Neuronal stem cell (in vitro differentiated cells): Measurements from ENCODE around the gene KIAA0408.

Experiments
- DNase-seq: peaks from one replicate; pipeline ENCODE4 v3.0.0-alpha.2; 2013; ENCODE audit warnings: low spot score
- H2AFZ ChIP-seq: one replicate; pipeline ENCODE4 v1.6.1; 2013; ENCODE audit warnings: mild to moderate bottlenecking, low read length, inconsistent platforms
- H2AK5ac ChIP-seq: 2 replicates; pipeline ENCODE4 v1.6.1; 2013; ENCODE audit warnings: low read depth, mild to moderate bottlenecking, inconsistent platforms, low read length, moderate library complexity, mixed read lengths
- H2BK120ac ChIP-seq: 2 replicates; pipeline ENCODE4 v1.6.1; 2013; ENCODE audit warnings: low read depth, mild to moderate bottlenecking, inconsistent platforms, low read length, moderate library complexity, mixed read lengths
- H2BK12ac ChIP-seq: one replicate; pipeline ENCODE4 v1.6.1; 2013; ENCODE audit warnings: low read length, inconsistent platforms
- H2BK15ac ChIP-seq: 2 replicates; pipeline ENCODE4 v1.6.1; 2013; ENCODE audit warnings: mild to moderate bottlenecking, low read length, inconsistent platforms, mixed read lengths
- H2BK5ac ChIP-seq: one replicate; pipeline ENCODE4 v1.6.1; 2013; ENCODE audit warnings: inconsistent platforms, mild to moderate bottlenecking, low read length, moderate library complexity
- H3K14ac ChIP-seq: one replicate; pipeline ENCODE4 v1.6.1; 2013; ENCODE audit warnings: low read length, inconsistent platforms
- H3K18ac ChIP-seq: 2 replicates; pipeline ENCODE4 v1.6.1; 2013; ENCODE audit warnings: low read length, inconsistent platforms
- H3K23ac ChIP-seq: 2 replicates; pipeline ENCODE4 v1.6.1; 2013; ENCODE audit warnings: low read depth, mild to moderate bottlenecking, mixed read lengths, low read length, inconsistent platforms; ENCODE audit not compliant: poor library complexity
- H3K27ac ChIP-seq: replicated peaks from 3 replicates; pipeline ENCODE4 v1.5.1; 2013; ENCODE audit warnings: low read length, inconsistent platforms
- H3K27me3 ChIP-seq, 3 experiments: 2 replicates each; pipeline ENCODE4 v1.6.1; 2013; ENCODE audit warnings: low read length in 3 of 3, mild to moderate bottlenecking in 2 of 3, inconsistent platforms in 1 of 3, low read depth in 1 of 3, mixed read lengths in 1 of 3, moderate library complexity in 1 of 3; ENCODE audit not compliant: control insufficient read depth in 3 of 3, insufficient read depth in 3 of 3
- H3K36me3 ChIP-seq, 2 donors: replicated peaks in 1 of 2; 2 replicates each; pipeline ENCODE4 v1.6.1; 2013; ENCODE audit warnings: low read length in 2 of 2; ENCODE audit not compliant: control insufficient read depth in 2 of 2, insufficient read depth in 2 of 2
- H3K4ac ChIP-seq: 2 replicates; pipeline ENCODE4 v1.6.1; 2013; ENCODE audit warnings: inconsistent platforms, mild to moderate bottlenecking, low read length, moderate library complexity
- H3K4me1 ChIP-seq, 2 donors: 1 replicate in 1 of 2; 2 replicates in 1 of 2; pipeline ENCODE4 v1.6.1; 2013; ENCODE audit warnings: low read length in 2 of 2, low read depth in 1 of 2; ENCODE audit not compliant: control insufficient read depth in 2 of 2, insufficient read depth in 1 of 2
- H3K4me2 ChIP-seq: one replicate; pipeline ENCODE4 v1.6.1; 2013; ENCODE audit warnings: mild to moderate bottlenecking, low read length, inconsistent platforms; ENCODE audit not compliant: insufficient read depth, poor library complexity, severe bottlenecking
- H3K4me3 ChIP-seq, 2 donors: 2 replicates each; pipeline ENCODE4 v1.5.1; 2013; ENCODE audit warnings: low read length in 2 of 2, mild to moderate bottlenecking in 2 of 2, inconsistent platforms in 1 of 2, moderate library complexity in 1 of 2
- H3K79me1 ChIP-seq: one replicate; pipeline ENCODE4 v1.6.1; 2013; ENCODE audit warnings: low read depth, mild to moderate bottlenecking, inconsistent platforms, low read length, moderate library complexity
- H3K9ac ChIP-seq: one replicate; pipeline ENCODE4 v1.6.1; 2013; ENCODE audit warnings: mild to moderate bottlenecking, low read depth, low read length, inconsistent platforms; ENCODE audit not compliant: poor library complexity
- H3K9me3 ChIP-seq, 2 donors: replicated peaks in 1 of 2; 2 replicates each; pipeline versions ENCODE3 to v1.6.1; 2013; ENCODE audit warnings: low read length in 2 of 2, mild to moderate bottlenecking in 2 of 2, inconsistent platforms in 1 of 2, low read depth in 1 of 2, mixed read lengths in 1 of 2, moderate library complexity in 1 of 2; ENCODE audit not compliant: control insufficient read depth in 2 of 2, insufficient read depth in 1 of 2
- H4K8ac ChIP-seq: one replicate; pipeline ENCODE4 v1.6.1; 2013; ENCODE audit warnings: low read depth, mild to moderate bottlenecking, inconsistent platforms, low read length, moderate library complexity
- H4K91ac ChIP-seq: one replicate; pipeline ENCODE4 v1.6.1; 2013; ENCODE audit warnings: low read length, low read depth, mild to moderate bottlenecking, inconsistent platforms; ENCODE audit not compliant: poor library complexity
- WGBS, 2 donors: extraction: QIAGEN DNeasy Blood & Tissue Kit; methylation state at CpG; one replicate each; pipeline ENCODE4 v1.1.7; 2013; ENCODE audit warnings: missing lambda C conversion rate in 2 of 2, mixed read lengths in 1 of 2; ENCODE audit not compliant: insufficient read length in 2 of 2, insufficient replicate concordance in 1 of 2; ENCODE audit errors: extremely low coverage in 2 of 2; 5-methylcytosine and 5-hydroxymethylcytosine counted together

KIAA0408 gene

DNA sequence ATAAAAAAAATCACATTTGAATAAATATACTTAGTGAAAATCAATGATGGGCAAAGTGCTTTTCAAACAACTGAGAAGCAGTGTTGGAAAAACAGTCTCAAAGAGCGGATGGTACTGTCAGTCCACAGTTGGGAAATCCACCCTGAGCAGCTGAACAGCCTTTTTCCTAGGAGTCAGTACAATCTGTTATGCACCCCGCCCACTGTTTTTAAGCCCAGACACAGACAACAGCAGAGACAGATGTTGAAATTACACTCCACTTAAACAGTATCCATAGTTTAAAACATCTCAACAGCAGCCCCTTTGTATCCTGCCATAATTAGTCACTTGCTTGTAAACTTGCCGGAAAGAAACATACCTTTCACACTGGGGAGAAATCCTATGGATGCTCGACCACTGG is 372 bp downstream of the KIAA0408 start:
- H3K27ac ChIP-seq = no peak overlapping the region
- H3K9ac ChIP-seq = no peak overlapping the region
- H3K9me3 ChIP-seq = no peaks in the 10 kb centered on the region
- no peak overlapping the region for H3K23ac ChIP-seq
- H2BK12ac ChIP-seq = no peak overlapping the region
- no peak overlapping the region for H3K4ac ChIP-seq
- no peak overlapping the region for H2BK120ac ChIP-seq
- no peak for DNase-seq
- no peaks in the 10 kb centered on the region for H3K79me1 ChIP-seq
- no CpG with 5 or more reads among the region's 4 CpGs for WGBS, 2 donors
- H2AK5ac ChIP-seq = no peak overlapping the region
- no peak overlapping the region for H3K4me3 ChIP-seq
- H3K4me1 ChIP-seq = peaks cover 3 to 5% of the 10 kb centered on the region in 2 donors
- H3K18ac ChIP-seq = no peak overlapping the region
- no peak overlapping the region for H4K91ac ChIP-seq
- no peak overlapping the region for H2AFZ ChIP-seq
- no peak overlapping the region for H4K8ac ChIP-seq
- H3K14ac ChIP-seq = no peak overlapping the region
- H3K27me3 ChIP-seq = no peaks in the 10 kb centered on the region
- peaks cover 0 to 92% of the 10 kb centered on the region in 2 donors for H3K36me3 ChIP-seq
- no peak overlapping the region for H3K4me2 ChIP-seq
- no peak overlapping the region for H2BK5ac ChIP-seq
- H2BK15ac ChIP-seq = no peak overlapping the region

DNA sequence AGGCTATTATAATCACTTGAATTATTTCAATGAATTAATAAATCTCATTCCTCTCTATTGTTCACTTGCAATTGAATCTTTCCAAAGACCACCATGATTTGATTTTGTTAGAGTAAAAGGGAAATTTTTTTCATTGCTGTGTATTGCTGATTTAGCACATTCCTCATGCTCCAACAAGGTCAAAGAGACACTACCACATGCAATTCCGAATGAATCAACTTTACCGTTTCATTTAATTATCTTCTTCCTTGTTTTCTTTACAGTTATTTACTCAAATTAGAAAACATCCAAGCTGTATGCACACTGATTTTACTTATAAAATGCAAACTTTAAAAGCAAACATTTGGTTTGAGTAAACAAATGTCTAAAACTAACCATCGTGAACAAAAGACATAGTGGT is 967 bp downstream of the KIAA0408 start:
- Histone ChIP-seq H2BK5ac (no peak overlapping the region), H2AFZ (no peak overlapping the region), H3K23ac (no peak overlapping the region), H2BK120ac (no peak overlapping the region), H2BK15ac (no peak overlapping the region), H3K4me2 (no peak overlapping the region), H4K8ac (no peak overlapping the region), H3K27ac (no peak overlapping the region), H2BK12ac (no peak overlapping the region), H3K18ac (no peak overlapping the region), H3K36me3 (peaks cover 0 to 92% of the 10 kb centered on the region in 2 donors), H3K9ac (no peak overlapping the region), H3K79me1 (no peaks in the 10 kb centered on the region), H3K4me1 (peaks cover 3 to 5% of the 10 kb centered on the region in 2 donors), H3K4me3 (no peak overlapping the region), H2AK5ac (no peak overlapping the region), H3K9me3 (no peaks in the 10 kb centered on the region), H4K91ac (no peak overlapping the region), H3K4ac (no peak overlapping the region), H3K14ac (no peak overlapping the region), H3K27me3 (no peaks in the 10 kb centered on the region)
- 100% methylated on average over 1 of the region's 3 CpGs; no CpG with 5 or more reads in 1 of the 2 donors for WGBS, 2 donors
- DNase-seq = no peak

DNA sequence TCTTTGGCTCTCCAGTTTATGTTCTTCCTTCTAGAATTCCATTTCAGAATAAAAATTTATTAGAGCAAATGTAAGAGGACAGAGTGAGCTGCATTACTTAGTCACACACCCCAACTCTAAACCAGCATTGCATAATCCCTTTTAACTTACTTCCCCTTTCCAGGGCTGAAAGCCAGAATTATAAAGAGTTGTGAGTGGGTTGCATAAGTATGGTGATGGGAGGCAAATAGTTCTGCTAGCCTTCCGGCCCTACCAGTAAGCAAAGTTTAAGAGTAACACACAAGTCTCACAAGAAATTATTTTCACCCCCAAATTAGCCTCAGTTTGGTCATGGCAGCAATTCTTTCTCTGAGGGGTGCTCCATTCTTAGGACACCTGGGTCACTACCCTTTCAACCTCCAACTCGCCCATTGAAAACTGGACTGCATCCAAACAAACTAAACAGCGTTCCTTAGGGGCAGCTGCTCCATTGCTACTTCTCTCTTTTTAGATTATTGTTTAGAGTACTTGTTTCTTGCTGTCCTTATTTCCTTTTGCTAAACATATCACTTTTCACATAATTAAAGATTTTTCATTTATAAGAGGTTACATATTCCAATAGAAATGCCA is 1.6 kb downstream of the KIAA0408 start:
- WGBS, 2 donors = no CpG with 5 or more reads among the region's 3 CpGs
- H3K4ac ChIP-seq = no peak overlapping the region

DNA sequence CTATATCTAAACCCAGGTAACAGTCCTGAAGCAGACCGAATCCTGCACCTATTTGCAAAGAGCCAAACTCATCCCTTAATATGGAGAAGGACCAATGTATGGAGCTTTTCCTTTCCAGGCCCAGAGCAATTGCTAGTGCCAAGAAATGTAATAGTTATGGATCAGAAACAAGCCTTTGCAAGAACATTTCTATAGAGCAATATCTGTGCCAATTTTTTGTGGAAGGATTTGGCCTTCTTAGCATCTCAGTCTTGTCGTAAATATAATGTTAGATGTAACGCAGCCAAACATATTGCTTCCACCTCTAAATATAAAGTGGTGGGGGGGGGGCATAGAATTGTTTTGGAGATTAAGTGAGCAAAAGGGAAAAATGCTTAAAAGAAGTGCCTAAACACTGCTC is 2.7 kb downstream of the KIAA0408 start:
- Histone ChIP-seq H3K4me2 (no peak overlapping the region), H3K9ac (no peak overlapping the region), H3K4ac (no peak overlapping the region), H4K91ac (no peak overlapping the region), H2BK5ac (no peak overlapping the region), H3K14ac (no peak overlapping the region), H3K4me1 (peaks cover 3 to 5% of the 10 kb centered on the region in 2 donors), H3K18ac (no peak overlapping the region), H2AK5ac (no peak overlapping the region), H2BK12ac (no peak overlapping the region), H2AFZ (no peak overlapping the region), H4K8ac (no peak overlapping the region), H3K27me3 (no peaks in the 10 kb centered on the region), H3K4me3 (no peak overlapping the region), H3K79me1 (no peaks in the 10 kb centered on the region), H2BK120ac (no peak overlapping the region), H3K23ac (no peak overlapping the region), H3K27ac (no peak overlapping the region), H2BK15ac (no peak overlapping the region), H3K9me3 (no peaks in the 10 kb centered on the region), H3K36me3 (peaks cover 0 to 97% of the 10 kb centered on the region in 2 donors)
- no CpG with 5 or more reads among the region's 3 CpGs for WGBS, 2 donors
- DNase-seq = no peak

More for the DNA sequence above, 1.6 kb downstream of the KIAA0408 start:
- Histone ChIP-seq H3K4me1 (peaks cover 3 to 5% of the 10 kb centered on the region in 2 donors), H2AFZ (no peak overlapping the region), H3K4me3 (no peak overlapping the region), H3K23ac (no peak overlapping the region), H2BK5ac (no peak overlapping the region), H2BK120ac (no peak overlapping the region), H3K4me2 (no peak overlapping the region), H3K27me3 (no peaks in the 10 kb centered on the region), H4K91ac (no peak overlapping the region), H3K36me3 (peaks cover 0 to 96% of the 10 kb centered on the region in 2 donors), H3K27ac (no peak overlapping the region), H4K8ac (no peak overlapping the region), H3K14ac (no peak overlapping the region), H3K18ac (no peak overlapping the region), H3K9ac (no peak overlapping the region), H3K9me3 (no peaks in the 10 kb centered on the region), H3K79me1 (no peaks in the 10 kb centered on the region), H2BK12ac (no peak overlapping the region), H2AK5ac (no peak overlapping the region), H2BK15ac (no peak overlapping the region)
- DNase-seq = no peak
